ENCODE measurements around the gene HBM.
"Not testable (repeated sequence)": the region's sequence is repeated elsewhere in the genome, so short reads cannot be mapped to it uniquely, and the experiment has no call there.

HBM gene

DNA sequence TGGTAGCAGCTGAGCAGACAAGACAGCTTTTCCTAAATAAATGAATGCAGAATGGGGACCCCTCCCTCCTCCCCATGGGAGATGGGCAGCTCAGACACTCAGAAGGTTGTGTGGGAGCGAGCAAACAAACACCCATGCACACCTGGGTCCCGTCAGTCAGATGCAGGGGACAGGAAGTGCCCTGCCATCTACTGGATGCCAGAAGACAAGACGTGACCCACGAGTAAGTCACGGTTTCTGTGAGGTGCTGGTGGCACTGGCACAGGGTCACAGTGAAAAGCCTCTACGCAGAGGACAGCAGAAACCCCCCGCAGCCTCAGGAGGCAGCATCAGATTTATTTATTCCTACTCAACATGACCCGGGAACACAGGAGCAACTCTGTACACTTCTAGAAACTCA, 22.9 kb downstream of the HBM start:
- DNase-seq, result no peak

DNA sequence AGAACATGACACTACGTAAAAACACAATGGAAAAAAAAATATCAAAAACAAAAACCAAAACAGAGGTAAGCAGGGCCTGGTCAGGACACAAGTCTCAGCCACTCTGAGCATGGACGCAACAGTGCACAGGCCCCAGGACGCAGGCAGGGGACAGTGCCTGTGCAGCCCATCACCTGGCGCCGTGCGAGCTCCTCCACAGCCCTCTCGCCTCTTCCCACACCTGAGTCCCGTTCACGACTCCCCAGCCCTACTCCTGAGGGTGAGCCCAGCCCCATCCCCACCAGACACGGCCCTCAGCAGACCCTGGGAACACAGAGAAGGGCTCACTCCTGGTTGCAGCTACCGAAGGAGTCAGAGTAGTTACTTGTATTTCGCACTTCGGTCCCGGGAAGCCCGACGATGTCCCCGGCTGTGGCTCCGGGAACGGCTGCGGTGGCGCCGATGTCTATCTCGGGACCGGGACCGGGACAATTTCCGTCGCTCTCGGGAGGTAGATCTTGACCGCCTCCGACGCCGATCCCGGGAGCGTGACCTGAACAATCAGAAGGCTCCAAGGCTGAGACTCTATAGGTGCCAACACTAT, 23.9 kb downstream of the HBM start:
- no peak for DNase-seq

DNA sequence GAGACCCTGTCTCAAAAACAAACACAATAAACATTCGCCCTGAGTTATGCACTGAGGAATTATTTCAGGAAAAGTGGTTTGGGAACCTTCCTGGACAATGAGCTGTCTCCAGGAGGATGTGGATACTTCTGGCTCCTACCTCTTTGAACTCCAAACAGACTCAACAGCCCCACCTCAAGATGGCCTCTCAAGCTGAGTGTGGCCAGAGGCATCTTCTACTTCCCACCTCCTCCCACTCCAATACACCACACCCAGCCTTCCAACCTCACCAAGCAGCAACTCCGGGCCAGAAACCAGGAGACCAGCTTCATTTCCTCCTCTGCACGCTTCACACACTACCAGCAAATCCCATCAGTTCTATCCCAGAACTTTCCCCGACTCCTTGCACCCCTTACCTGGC, 26.1 kb downstream of the HBM start:
- no peak for DNase-seq

GRCh38 chr16:192686-193085, 26.9 kb downstream of the HBM start:
- DNase-seq, result no peak

GRCh38 chr16:193441-193840, 27.7 kb downstream of the HBM start:
- DNase-seq, result no peak

DNA sequence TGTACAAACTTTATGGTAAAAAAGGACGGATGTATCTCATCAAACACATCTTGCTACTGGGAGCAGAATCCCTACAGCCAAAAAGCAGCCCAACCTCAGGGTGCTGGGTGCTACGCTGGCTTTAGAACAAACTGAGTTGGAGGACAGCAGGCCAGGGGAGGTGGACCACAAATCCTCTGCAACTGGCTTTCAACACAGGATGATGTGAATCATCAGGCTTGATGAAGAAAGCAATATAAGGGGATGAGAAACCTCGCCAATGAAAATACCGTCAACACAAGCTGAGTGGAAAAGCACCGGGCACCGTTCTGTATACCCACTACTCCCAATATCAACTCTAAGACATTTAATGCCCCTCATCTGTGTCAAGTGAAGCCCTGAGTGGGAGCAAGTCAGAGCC, 28.7 kb downstream of the HBM start:
- DNase-seq, result no peak

GRCh38 chr16:200388-200787, 34.6 kb downstream of the HBM start:
- DNase-seq, result no peak

GRCh38 chr16:203246-203645, 37.5 kb downstream of the HBM start:
- no peak for DNase-seq

GRCh38 chr16:204046-204445, 38.3 kb downstream of the HBM start:
- not testable (repeated sequence) for DNase-seq

DNA sequence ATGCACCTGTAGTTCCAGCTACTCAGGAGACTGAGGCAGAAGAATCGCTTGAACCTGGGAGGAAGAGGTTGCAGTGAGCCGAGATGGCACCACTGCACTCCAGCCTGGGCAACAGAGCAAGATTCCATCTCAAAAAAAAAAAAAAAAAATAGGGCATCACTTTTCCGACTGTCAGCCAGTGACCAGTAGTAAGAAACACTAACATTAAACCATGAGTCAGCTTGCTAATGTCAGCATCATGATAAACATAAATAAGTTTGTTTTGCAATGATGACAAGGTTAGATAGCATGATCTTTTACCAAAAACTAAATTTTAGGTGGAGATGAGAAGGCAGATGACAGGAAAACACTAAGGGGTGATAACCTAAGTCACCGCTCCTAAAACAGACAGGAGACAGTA, 43.6 kb downstream of the HBM start:
- DNase-seq, result not testable (repeated sequence)

GRCh38 chr16:211631-212180, 45.9 kb downstream of the HBM start:
- not testable (repeated sequence) for DNase-seq

DNA sequence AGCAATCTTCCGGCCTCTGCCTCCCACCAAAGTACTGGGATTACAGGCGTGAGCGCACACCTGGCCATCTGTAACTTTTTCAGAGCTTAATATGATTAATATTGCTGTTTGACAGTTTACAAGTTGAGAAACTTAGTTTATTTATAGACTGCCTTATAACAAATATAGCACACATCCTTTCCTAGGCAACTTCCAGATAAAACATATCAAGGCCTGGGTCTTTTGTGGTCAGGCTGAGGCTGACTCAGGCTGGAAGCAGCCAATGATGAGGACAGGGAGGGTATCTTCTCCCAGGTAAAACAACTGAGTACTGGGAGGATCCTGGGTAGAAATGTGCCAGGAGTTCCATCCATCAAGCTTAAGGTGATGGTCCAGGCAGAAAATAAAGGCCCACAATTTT, 47.2 kb downstream of the HBM start:
- DNase-seq, result no peak
